IMR-90 (cell line): ENCODE data around the gene SYMPK.

Source experiments
- BHLHE40 ChIP-seq: fragments of 150-350 bp; IDR thresholded peaks from 2 replicates; pipeline ENCODE4 v1.6.1; 2016; ENCODE audit warnings: mild to moderate bottlenecking, low read depth, low read length
- CEBPB ChIP-seq: IDR thresholded peaks from 2 replicates; pipeline ENCODE4 v1.6.1; 2012; ENCODE audit warnings: low read depth, low read length, improper control_type of control experiment
- CHD1 ChIP-seq: IDR thresholded peaks from 2 replicates; pipeline ENCODE4 v1.6.1; 2012; ENCODE audit warnings: low read depth, low read length, improper control_type of control experiment
- FOS ChIP-seq: fragments of 150-350 bp; IDR thresholded peaks from 2 replicates; pipeline ENCODE4 v1.6.1; 2016; ENCODE audit warnings: low read depth, low read length
- MAFK ChIP-seq: IDR thresholded peaks from 2 replicates; pipeline ENCODE4 v1.6.1; 2012; ENCODE audit warnings: low read depth, low read length, improper control_type of control experiment
- MXI1 ChIP-seq: IDR thresholded peaks from 2 replicates; pipeline ENCODE4 v1.6.1; 2012; ENCODE audit warnings: low read depth, mild to moderate bottlenecking, low read length, moderate library complexity, borderline replicate concordance
- NFE2L2 ChIP-seq: fragments of 150-350 bp; IDR thresholded peaks from 2 replicates; pipeline ENCODE4 v1.6.1; 2016; ENCODE audit warnings: low read depth, mild to moderate bottlenecking, low read length
- POLR2A ChIP-seq: IDR thresholded peaks from 2 replicates; pipeline ENCODE4 v1.6.1; 2012; ENCODE audit warnings: mild to moderate bottlenecking, low read depth, low read length
- RAD21 ChIP-seq: IDR thresholded peaks from 2 replicates; pipeline ENCODE4 v1.6.1; 2012; ENCODE audit warnings: low read length, improper control_type of control experiment
- RCOR1 ChIP-seq: IDR thresholded peaks from 2 replicates; pipeline ENCODE4 v1.6.1; 2012; ENCODE audit warnings: mild to moderate bottlenecking, low read length, improper control_type of control experiment; ENCODE audit not compliant: insufficient replicate concordance
- RFX5 ChIP-seq: IDR thresholded peaks from 2 replicates; pipeline ENCODE4 v1.8.0; 2012; ENCODE audit warnings: low read depth, mild to moderate bottlenecking, low read length, moderate library complexity
- SMC3 ChIP-seq: fragments of 150-350 bp; IDR thresholded peaks from 2 replicates; pipeline ENCODE4 v1.6.1; 2016; ENCODE audit warnings: low read depth, mild to moderate bottlenecking, antibody characterized with exemption, low read length, moderate library complexity
- USF2 ChIP-seq: fragments of 150-350 bp; IDR thresholded peaks from 2 replicates; pipeline ENCODE4 v1.6.1; 2017; ENCODE audit warnings: mild to moderate bottlenecking, antibody characterized with exemption, low read length, low read depth
- TF ChIP-seq, protein P1 (sequence below): conservative IDR thresholded peaks from 2 replicates; pipeline ENCODE4 v1.5.1; 2012; ENCODE audit warnings: mild to moderate bottlenecking, low read depth, low read length, improper control_type of control experiment

GRCh38 chr19:45784096-45784495 is 78.9 kb downstream of the SYMPK start:
- TF ChIP-seq USF2 (no peak), CEBPB (no peak), POLR2A (no peak), SMC3 (no peak), MAFK (no peak), RCOR1 (no peak), FOS (no peak), BHLHE40 (no peak), MXI1 (no peak), RFX5 (no peak), CHD1 (no peak), NFE2L2 (no peak), RAD21 (no peak)
- TF ChIP-seq, protein P1, sequence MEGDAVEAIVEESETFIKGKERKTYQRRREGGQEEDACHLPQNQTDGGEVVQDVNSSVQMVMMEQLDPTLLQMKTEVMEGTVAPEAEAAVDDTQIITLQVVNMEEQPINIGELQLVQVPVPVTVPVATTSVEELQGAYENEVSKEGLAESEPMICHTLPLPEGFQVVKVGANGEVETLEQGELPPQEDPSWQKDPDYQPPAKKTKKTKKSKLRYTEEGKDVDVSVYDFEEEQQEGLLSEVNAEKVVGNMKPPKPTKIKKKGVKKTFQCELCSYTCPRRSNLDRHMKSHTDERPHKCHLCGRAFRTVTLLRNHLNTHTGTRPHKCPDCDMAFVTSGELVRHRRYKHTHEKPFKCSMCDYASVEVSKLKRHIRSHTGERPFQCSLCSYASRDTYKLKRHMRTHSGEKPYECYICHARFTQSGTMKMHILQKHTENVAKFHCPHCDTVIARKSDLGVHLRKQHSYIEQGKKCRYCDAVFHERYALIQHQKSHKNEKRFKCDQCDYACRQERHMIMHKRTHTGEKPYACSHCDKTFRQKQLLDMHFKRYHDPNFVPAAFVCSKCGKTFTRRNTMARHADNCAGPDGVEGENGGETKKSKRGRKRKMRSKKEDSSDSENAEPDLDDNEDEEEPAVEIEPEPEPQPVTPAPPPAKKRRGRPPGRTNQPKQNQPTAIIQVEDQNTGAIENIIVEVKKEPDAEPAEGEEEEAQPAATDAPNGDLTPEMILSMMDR: no peak
